GM21529 (cell line): ENCODE data around the gene FOXA1.

Source experiments
- ATAC-seq: cut with Tn5 transposase; IDR thresholded peaks from one replicate; pipeline ENCODE4 v1.9.1; 2021; ENCODE audit not compliant: unreplicated experiment

The FOXA1 gene

DNA sequence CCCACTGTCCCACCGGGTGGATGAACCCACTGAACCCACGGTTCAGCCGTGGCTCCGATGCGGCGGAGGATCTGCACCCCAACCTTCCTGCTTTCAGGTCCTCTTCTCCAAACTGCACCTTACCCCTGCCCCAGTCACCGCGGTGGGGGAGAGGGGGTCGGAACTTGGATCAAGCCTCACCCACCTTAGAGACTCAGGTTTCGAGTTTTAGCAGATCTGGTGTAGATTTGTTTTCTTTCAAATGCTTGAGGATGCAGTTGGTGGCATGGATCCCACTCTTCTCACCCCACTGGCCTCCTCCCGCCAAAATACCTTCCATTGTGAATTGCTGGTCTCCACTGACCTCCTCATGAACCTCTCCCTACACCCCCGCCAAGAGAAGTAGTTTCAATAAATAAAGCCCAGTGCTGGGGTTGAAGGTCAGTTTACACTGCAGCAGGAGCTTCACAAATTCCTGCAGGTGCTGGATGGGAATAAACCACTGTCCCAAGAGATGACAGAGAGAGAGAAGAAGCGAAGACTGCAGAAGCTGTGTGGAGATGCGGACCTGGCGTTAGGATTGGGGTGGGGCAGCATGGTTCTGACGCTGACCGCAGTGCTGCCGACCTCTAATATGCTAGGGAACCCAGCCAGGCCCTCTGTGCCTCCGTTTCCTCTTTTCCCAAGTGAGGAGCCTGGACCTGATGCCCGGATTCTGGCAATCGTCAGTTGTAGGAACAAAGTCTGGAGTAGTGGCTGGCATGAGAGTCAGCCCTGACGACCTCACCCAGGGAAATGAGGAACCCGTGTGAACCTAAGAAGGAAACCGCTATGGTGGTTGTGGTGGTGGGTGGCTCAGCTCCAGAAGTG is 7.8 kb upstream of the FOXA1 start:
- no peak for ATAC-seq

GRCh38 chr14:37601865-37602264 is 6.8 kb upstream of the FOXA1 start:
- ATAC-seq, result no peak

GRCh38 chr14:37600880-37601741 is 6.1 kb upstream of the FOXA1 start:
- ATAC-seq, result no peak

GRCh38 chr14:37599507-37600368 is 4.7 kb upstream of the FOXA1 start:
- ATAC-seq, result no peak

DNA sequence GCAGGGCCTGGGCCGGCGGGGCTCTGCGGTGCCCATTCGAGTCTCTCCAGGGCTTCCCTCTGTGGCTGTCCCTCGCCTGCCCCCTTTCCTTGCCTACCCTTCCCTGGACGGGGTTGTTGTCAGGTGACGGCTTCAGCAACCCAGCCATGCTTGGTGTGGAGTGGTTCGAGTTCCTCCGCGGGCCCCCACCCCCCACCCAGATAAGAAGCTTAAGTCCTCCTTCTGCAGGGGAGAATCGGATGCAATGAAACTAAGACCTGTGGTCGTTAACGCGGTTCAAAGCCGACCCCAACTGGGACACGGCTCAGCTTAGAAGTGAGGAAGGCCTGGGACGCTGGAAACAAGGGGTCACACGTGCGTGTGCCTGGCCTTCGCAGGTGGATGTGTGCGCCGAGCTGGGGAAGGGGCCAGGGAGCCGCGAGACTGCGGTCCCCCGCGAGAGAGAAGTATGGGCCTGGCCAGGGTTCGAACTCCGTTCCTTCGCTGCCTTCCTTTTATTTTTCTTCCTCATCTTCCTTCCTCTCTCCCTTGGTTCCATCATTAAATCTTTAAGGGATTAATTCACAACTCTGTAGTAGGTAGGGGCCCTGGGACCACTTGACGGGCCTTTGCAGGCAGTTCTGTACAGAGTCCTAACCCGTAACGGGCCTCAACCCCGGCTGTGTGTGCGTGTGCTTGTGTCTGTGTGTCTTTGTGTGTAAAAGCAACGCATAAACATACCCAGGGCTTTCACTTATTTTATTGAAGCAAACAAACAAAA is 3.9 kb upstream of the FOXA1 start:
- ATAC-seq, result no peak

- ATAC-seq, result no peak
These were observed 3.1 kb upstream of the FOXA1 start for GRCh38 chr14:37597914-37598746.

- no peak for ATAC-seq
These were observed 2.5 kb upstream of the FOXA1 start for GRCh38 chr14:37597538-37597913.

DNA sequence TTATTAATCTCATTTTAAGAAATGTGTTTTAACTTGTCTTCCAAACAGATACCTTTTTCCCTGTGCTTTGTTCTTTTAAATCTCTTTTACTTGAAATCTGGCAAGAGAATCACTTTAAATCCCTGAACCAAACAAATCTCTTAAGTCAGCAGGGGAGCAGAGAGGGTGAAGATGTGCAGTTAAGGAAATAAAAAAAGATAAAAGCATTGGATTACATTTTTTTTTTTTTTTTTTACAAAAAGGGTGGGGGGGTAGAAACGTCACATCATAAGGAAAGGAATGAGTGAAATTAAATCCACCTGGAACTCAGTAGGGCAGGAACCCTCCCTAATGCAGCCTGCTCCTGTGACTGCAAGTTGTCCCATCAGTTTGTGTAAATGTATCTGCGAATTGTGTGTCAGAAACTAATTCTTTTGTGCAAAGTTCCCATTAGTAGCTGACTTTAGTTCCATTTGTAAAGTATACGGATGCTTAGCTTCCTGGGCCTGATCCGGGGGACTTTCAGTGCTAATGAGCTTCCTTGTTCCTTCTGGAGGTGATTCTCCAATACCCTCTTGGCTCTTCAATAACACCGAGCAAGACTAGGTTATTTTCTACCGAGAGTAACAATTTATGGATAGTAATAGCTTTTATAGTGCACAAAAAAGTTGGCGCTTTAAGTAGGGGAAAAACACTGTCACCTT is 1.9 kb upstream of the FOXA1 start:
- ATAC-seq, result no peak

DNA sequence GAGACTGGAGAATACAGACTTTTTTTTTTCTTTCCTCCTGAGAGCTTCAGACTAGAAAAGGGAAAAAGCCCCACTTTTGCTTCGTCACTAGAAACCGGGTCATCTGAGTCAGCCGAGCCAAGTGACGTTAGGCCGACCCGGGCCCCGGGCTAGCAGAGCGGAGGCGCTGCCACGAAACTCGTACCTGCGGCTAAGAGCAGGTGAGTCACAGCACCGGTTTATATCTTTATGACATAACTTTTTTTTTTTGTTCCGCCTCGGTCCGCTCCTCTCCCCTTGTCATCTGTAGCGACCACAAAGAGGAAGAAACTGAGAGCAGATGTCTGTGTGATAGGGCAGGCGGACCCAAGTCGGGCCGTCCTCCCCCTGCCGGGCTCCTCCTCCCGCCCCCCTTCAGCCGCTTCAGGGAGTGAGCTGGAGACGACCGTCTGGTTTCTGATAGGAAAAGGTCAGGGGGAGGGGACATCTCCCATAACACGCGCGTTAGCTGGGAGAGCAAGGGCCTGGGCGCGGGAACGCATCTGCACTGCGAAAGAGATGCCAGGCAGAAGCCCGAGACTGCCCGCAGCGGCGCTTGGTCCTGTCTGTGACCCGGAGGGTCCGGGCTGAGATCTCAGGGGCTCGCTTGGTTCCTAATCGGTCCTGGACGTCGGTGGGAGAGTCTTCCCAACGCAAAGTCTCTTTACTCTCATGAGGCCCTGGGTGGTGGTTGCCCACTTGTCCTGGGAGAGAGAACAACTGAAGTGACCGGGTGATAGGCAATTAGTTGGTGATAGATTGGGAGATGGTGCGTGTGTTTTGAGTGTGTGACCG is 966 bp upstream of the FOXA1 start:
- no peak for ATAC-seq

GRCh38 chr14:37594238-37594970 is 645 bp downstream of the FOXA1 start:
- no peak for ATAC-seq

DNA sequence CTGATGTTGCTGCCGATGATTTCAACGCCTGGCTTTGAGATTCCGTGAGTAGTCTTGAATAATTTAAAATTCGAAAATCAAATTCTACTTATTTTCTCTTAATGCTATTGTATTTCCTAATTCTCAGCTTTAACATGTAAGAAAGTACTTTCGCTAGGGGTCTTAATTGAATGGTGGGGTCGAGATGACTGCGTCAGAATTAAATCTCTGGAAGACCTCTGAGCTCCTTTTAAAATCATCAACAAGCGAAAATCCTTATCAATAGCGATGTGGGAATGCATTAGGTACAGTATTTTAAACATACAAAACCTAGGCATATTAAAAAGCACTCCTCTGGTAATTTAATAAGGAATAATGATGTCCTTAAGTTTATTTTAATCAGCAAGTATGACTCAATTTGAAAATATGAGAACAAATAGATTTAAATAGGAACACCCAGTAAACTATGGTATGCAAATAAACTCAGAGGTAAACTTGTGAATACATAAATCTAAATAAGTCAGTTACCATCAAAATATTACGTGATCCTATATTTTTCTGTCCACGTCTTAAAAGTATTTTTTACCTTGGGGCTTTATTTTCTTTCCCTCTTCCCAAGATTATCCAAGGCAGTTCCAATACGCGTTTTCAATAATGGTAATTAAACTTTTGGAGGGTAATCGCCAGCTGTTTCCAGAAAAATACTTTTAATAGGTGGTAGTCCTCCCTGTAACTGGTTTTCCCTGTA is 1.4 kb downstream of the FOXA1 start:
- ATAC-seq, result no peak

DNA sequence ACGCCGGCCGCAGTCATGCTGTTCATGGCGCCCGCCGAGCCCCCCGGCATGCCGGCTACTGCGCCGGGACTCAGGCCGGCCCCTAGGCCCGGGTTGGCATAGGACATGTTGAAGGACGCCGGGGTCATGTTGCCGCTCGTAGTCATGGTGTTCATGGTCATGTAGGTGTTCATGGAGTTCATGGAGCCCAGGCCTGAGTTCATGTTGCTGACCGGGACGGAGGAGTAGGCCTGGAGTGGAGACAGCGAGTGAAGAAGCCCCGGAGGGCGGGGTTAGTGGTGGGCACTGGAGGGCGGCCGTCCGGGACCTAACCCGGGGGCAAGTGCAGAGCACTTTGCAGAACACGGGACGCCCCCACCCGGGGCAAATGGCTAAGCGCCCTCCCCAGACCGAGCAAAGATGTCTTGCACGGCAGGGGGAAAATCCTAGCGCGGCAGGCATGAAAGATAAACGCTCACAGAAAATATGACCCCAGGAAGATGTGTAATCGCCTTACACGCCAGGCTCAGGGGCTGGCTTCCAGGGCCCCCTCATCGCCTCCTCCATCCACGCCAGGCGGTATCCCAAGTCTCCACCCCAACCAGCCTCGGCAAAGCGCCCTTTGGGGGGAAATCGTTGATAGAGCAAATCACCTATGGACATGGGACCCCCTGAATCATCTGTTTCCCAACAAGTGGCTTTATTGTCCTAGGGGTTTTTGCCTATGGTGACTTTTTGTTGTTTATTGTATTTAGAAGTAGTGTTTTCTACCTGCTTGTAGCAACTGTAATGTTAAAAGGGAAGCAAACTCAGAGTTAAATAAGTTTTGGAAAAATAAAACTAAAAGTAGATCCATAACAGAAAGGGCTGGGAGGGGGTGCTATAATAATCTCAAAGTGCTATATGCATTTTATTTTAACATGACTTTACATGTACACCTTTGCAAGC is 2.3 kb downstream of the FOXA1 start:
- no peak for ATAC-seq

- no peak for ATAC-seq
These were observed 3.0 kb downstream of the FOXA1 start for GRCh38 chr14:37591941-37592481.

- ATAC-seq, result no peak
These were observed 3.6 kb downstream of the FOXA1 start for GRCh38 chr14:37591311-37591940.
